ENCODE data around the gene RAB3GAP1.

DNA sequence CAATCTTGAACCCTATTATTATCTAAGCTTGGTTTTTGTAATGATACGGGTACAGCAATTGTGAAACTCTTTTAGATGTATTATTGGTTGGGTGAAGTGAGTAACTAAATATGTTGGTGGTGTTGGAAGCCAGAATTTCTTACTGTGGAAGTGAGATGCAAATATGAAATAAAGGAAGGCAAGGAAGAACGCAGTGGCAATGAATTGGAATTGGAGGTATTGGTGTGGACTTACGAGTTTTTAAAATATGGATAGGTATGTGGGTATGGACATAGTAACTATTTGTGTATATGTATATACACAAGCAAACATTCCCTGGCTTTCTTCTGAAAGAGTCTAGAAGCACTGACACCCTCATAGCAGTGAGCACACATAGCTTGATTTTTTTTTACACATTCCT is 105.8 kb downstream of the RAB3GAP1 start:
- no peak for TF ChIP-seq POLR2A (IDR thresholded peaks at IDR 0.05)
- TF ChIP-seq CTCF (IDR thresholded peaks at IDR 0.05) = no peak

All from tibial nerve (tissue), 3 donors.